CD4-positive, CD25-positive, alpha-beta regulatory T cell (primary cell): ENCODE measurements around the gene KCNIP1. TPM values are rescaled to one million over a fixed set of nuclear protein-coding genes. Genes with fewer than 3 reads are reported as not detected.

ENCODE experiments used
- ATAC-seq, 2 donors: fragments of 150-1000 bp; cut with Tn5 transposase; one replicate each; pipeline ENCODE4 v1.10.0; 2021; ENCODE audit warnings: low read depth in 2 of 2, moderate number of reproducible peaks in 2 of 2, moderate library complexity in 1 of 2
- DNase-seq, 3 donors: peaks; one replicate each; pipeline versions ENCODE4 v3.0.0 to v3.0.0-alpha.2; 2012 to 2022; ENCODE audit warnings: mixed read lengths in 1 of 3
- H3K27ac ChIP-seq: one replicate; pipeline ENCODE4 v1.7.0; 2013; ENCODE audit warnings: mild to moderate bottlenecking, low read length; ENCODE audit not compliant: insufficient read depth, poor library complexity, severe bottlenecking
- H3K27me3 ChIP-seq: one replicate; pipeline ENCODE4 v1.7.0; 2013; ENCODE audit warnings: low read length; ENCODE audit not compliant: control insufficient read depth, insufficient read depth
- H3K36me3 ChIP-seq: one replicate; pipeline ENCODE4 v1.7.0; 2013; ENCODE audit warnings: mild to moderate bottlenecking, low read length, moderate library complexity; ENCODE audit not compliant: control insufficient read depth, insufficient read depth
- H3K4me1 ChIP-seq: 2 replicates; pipeline ENCODE4 v1.7.0; 2013; ENCODE audit warnings: mild to moderate bottlenecking, low read length; ENCODE audit not compliant: insufficient read depth, control insufficient read depth, poor library complexity, severe bottlenecking
- H3K4me3 ChIP-seq: one replicate; pipeline ENCODE4 v1.7.0; 2013; ENCODE audit warnings: low read depth, mild to moderate bottlenecking, low read length, moderate library complexity
- H3K9me3 ChIP-seq, 2 experiments: 1 replicate in 1 of 2; 2 replicates in 1 of 2; pipeline ENCODE4 v1.7.0; 2013; ENCODE audit warnings: low read length in 2 of 2, mild to moderate bottlenecking in 1 of 2, moderate library complexity in 1 of 2; ENCODE audit not compliant: control insufficient read depth in 2 of 2
- H3K27ac Mint-ChIP-seq, 3 donors: one replicate each; pipeline ENCODE4 v1.8.0; 2020 to 2022; ENCODE audit warnings: mild to moderate bottlenecking in 3 of 3, mixed read lengths in 3 of 3, moderate library complexity in 2 of 3
- H3K27me3 Mint-ChIP-seq: one replicate; pipeline ENCODE4 v1.8.0; 2022; ENCODE audit warnings: mild to moderate bottlenecking, mixed read lengths
- H3K36me3 Mint-ChIP-seq: one replicate; pipeline ENCODE4 v1.8.0; 2020; ENCODE audit warnings: mixed read lengths
- H3K4me1 Mint-ChIP-seq, 4 donors: one replicate each; pipeline ENCODE4 v1.8.0; 2020 to 2022; ENCODE audit warnings: mixed read lengths in 4 of 4, mild to moderate bottlenecking in 1 of 4
- H3K4me3 Mint-ChIP-seq, 4 donors: one replicate each; pipeline ENCODE4 v1.8.0; 2020 to 2022; ENCODE audit warnings: mild to moderate bottlenecking in 4 of 4, mixed read lengths in 4 of 4, moderate library complexity in 3 of 4
- H3K9me3 Mint-ChIP-seq, 7 donors: one replicate each; pipeline ENCODE4 v1.8.0; 2020 to 2022; ENCODE audit warnings: mixed read lengths in 7 of 7, mild to moderate bottlenecking in 3 of 7, moderate library complexity in 2 of 7
- polyA plus RNA-seq, 4 donors: library from polyadenylated mRNA; unstranded; fragments of 300-500 nt; fragmentation: Illumina TruSeq; gene quantifications; one replicate each; pipeline ENCODE4 v1.2.3, GENCODE V29; 2021
- total RNA-seq: library from RNA; stranded (reverse); gene quantifications from one replicate; pipeline ENCODE4 v1.2.3, GENCODE V29; 2022

The KCNIP1 gene
- total and polyA plus RNA-seq, 5 donors from 2014 or later: not detected

DNA sequence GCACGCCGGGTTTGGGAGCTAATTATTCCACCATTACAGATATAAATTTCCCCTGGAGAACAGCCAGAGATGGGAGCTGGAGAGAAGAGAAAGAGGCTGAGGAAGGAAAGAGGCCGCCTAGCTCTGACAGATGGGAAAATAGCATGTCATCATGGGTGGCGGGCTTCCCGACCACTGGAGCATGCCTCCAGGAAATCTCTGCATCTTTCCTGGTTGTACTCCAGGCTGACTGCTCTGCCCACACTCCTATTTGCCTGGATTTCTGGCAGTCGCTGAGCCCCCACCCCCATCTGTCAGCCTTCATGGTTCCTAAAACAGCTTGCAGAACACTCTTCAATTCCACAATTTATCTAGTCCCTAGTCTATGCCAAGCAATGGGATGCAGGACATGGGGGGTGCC is 265.4 kb downstream of the KCNIP1 start:
- H3K36me3 ChIP-seq: no peaks in the 10 kb centered on the region
- Mint-ChIP-seq H3K27me3 (peaks cover 6% of the 10 kb centered on the region), H3K36me3 (no peaks in the 10 kb centered on the region), H3K27ac (no peak overlapping the region), H3K9me3 (peaks cover 0 to 2% (median 0%) of the 10 kb centered on the region in 7 donors), H3K4me1 (no peaks in the 10 kb centered on the region), H3K4me3 (no peak overlapping the region)
- H3K27ac ChIP-seq: no peak overlapping the region
- DNase-seq (no peak), ATAC-seq (no peak)
- no peaks in the 10 kb centered on the region for H3K4me1 ChIP-seq
- no peaks in the 10 kb centered on the region for H3K9me3 ChIP-seq
- H3K27me3 ChIP-seq: no peaks in the 10 kb centered on the region
- no peak overlapping the region for H3K4me3 ChIP-seq

DNA sequence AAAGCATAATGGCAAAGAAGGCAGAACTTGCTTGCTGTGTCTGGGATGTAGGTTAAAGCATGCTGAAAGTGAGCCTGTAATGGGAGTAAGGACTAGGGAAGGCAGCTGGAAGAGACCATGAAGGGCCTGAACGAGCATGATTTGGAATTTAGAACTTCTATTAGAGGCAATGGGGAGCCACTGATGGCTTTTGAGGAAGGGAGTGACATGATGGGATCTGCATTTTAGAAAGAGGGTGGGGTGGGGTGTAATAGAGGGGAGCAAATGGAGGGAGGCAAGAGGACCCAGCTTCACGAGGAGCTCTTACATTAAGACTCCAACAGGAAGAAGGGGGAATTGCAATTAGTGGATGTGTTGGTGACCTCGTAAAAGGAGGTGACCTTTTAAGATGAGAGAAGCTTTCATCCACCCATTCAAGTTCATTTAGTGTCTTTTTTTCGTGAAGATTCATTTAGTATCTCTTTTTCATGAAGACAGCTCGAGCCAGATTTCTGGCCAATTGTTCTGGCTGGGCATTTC is 266.1 kb downstream of the KCNIP1 start:
- Mint-ChIP-seq H3K27ac (no peak overlapping the region), H3K9me3 (peaks cover 0 to 2% (median 0%) of the 10 kb centered on the region in 7 donors), H3K4me1 (no peaks in the 10 kb centered on the region), H3K36me3 (no peaks in the 10 kb centered on the region), H3K4me3 (no peak overlapping the region), H3K27me3 (peaks cover 6% of the 10 kb centered on the region)
- H3K4me3 ChIP-seq: no peak overlapping the region
- no peaks in the 10 kb centered on the region for H3K4me1 ChIP-seq
- no peak overlapping the region for H3K27ac ChIP-seq
- DNase-seq: no peak
- H3K9me3 ChIP-seq: no peaks in the 10 kb centered on the region
- H3K27me3 ChIP-seq: no peaks in the 10 kb centered on the region
- no peaks in the 10 kb centered on the region for H3K36me3 ChIP-seq
- ATAC-seq: no peak

DNA sequence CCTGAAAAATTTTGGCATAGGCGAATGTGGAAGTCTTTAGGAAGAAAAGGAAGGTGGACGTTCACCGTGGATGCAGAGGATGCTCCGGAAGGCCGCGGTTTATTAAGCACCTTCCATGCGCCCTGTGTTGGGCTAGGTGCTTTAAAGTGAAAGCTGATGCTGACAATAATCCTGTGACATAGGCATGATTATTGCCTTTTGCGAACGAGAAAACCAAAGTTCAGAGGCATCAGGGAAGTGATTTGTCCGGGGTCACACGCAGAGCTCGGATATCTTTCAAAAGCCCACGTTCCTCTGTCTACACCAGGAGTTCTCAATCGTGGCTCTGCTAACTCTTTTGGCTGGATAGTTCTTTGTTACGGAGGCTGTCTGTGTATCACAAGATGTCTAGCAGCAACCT is 267.7 kb downstream of the KCNIP1 start:
- no peak overlapping the region for H3K27ac ChIP-seq
- H3K4me1 ChIP-seq: no peaks in the 10 kb centered on the region
- ATAC-seq (no peak), DNase-seq (no peak)
- Mint-ChIP-seq H3K4me1 (no peaks in the 10 kb centered on the region), H3K27ac (no peak overlapping the region), H3K4me3 (no peak overlapping the region), H3K36me3 (no peaks in the 10 kb centered on the region), H3K27me3 (peaks cover 6% of the 10 kb centered on the region), H3K9me3 (peaks cover 0 to 2% (median 0%) of the 10 kb centered on the region in 7 donors)
- no peaks in the 10 kb centered on the region for H3K27me3 ChIP-seq
- H3K9me3 ChIP-seq: no peaks in the 10 kb centered on the region
- H3K4me3 ChIP-seq: no peak overlapping the region
- no peaks in the 10 kb centered on the region for H3K36me3 ChIP-seq

DNA sequence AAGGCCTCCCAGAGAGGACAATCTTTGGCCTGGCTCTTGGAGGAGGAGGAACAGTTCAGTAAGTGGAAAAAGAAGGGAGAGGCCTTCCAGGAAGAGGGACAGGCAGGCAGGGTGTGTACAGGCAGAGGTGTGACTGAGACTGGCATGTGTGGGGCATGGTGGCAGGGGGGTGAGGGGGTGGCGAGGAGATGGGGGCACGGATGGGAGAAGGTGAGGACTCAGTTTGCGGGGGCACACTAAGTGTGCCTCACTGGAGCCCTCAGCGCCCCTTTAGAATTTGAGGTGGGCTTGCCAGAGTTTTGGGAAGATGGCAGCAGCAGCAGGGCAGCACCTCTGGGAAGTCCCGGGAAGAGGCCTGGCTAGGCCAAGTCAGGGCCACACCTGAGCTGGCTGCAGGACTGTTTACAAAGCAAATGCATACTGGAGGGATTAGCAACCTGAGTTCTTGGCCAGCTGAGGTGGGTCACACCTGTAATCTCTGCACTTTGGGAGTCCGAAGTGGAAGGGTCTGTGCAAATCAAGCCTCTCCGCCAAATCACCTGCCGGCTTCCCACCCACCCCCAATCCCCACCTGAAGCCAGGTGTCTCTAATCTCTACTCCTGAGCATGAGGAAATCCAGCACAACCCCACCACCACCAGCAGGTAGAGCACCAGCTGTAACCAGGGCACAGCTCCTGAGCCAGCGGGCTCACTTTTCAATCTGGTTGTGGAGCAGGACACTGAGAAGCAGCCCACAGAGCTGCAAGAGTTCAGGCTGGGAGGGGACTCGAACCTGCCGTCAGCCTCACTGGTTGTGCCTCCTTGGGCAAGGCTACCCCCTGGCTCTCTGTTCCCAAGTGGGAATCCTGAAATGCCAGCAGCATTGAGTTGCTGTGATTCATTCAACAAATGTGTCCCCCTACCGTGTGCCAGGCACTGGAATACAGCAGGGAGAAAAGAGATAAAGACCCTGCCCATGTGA is 269.5 kb downstream of the KCNIP1 start:
- Histone ChIP-seq H3K36me3 (no peaks in the 10 kb centered on the region), H3K4me3 (no peak overlapping the region), H3K4me1 (no peaks in the 10 kb centered on the region), H3K27me3 (no peaks in the 10 kb centered on the region), H3K9me3 (no peaks in the 10 kb centered on the region), H3K27ac (no peak overlapping the region)
- ATAC-seq: no peak
- H3K9me3 Mint-ChIP-seq: peaks cover 0 to 2% (median 0%) of the 10 kb centered on the region in 7 donors
- H3K4me3 Mint-ChIP-seq: no peak overlapping the region
- peaks cover 6% of the 10 kb centered on the region for H3K27me3 Mint-ChIP-seq
- no peaks in the 10 kb centered on the region for H3K4me1 Mint-ChIP-seq
- no peak for DNase-seq
- H3K36me3 Mint-ChIP-seq: no peaks in the 10 kb centered on the region
- no peak overlapping the region for H3K27ac Mint-ChIP-seq

DNA sequence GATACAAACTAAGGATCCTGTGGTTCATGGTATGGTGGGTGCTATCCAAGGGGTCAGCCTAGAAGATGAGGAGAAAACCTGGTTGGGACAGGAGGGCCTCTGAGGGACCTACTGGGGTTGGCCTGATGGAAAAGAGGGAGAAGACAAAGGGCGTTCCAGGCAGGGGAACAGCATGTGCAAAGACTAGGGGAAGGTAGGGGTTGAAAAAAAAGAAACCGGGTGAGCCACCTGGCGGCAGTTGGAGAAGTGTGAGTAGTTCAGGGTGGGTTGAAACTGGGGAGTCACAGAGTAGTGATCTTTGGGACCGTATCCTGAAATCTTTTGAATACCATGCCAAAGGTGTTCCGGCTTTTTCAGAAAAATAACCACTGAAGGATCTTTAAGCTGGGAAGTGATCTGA is 271.0 kb downstream of the KCNIP1 start:
- Mint-ChIP-seq H3K36me3 (no peaks in the 10 kb centered on the region), H3K4me1 (no peaks in the 10 kb centered on the region), H3K27ac (no peak overlapping the region), H3K4me3 (no peak overlapping the region), H3K9me3 (peaks cover 0 to 2% (median 0%) of the 10 kb centered on the region in 7 donors), H3K27me3 (peaks cover 2% of the 10 kb centered on the region)
- no peaks in the 10 kb centered on the region for H3K27me3 ChIP-seq
- no peaks in the 10 kb centered on the region for H3K9me3 ChIP-seq
- H3K27ac ChIP-seq: no peak overlapping the region
- ATAC-seq: no peak
- DNase-seq: no peak
- no peak overlapping the region for H3K4me3 ChIP-seq
- no peaks in the 10 kb centered on the region for H3K36me3 ChIP-seq
- H3K4me1 ChIP-seq: no peaks in the 10 kb centered on the region

DNA sequence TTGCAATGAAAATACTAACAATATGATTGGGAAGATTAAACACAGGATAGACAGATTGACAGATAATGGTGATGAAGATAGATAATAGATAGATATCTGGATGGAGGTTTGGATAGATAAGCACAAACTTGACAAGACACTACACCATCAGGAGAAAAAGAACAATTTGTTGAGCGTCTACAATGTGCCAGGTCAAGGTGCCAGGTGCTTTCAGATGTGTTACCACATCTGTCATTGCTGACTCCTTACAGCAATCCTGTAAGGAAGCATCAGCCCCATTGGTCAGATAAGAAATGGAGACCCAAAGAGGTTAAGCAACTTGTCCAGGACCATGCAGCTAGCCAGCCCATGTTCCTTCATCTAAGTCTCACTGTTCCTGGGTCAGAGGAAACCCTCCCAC is 278.1 kb downstream of the KCNIP1 start:
- H3K9me3 Mint-ChIP-seq: no peaks in the 10 kb centered on the region
- H3K36me3 Mint-ChIP-seq: no peaks in the 10 kb centered on the region
- Histone ChIP-seq H3K27me3 (no peaks in the 10 kb centered on the region), H3K4me3 (no peak overlapping the region), H3K4me1 (no peaks in the 10 kb centered on the region), H3K9me3 (no peaks in the 10 kb centered on the region), H3K27ac (no peak overlapping the region), H3K36me3 (no peaks in the 10 kb centered on the region)
- H3K4me1 Mint-ChIP-seq: no peaks in the 10 kb centered on the region
- H3K27ac Mint-ChIP-seq: no peak overlapping the region
- H3K4me3 Mint-ChIP-seq: no peak overlapping the region
- DNase-seq (no peak), ATAC-seq (no peak)
- peaks cover 5% of the 10 kb centered on the region for H3K27me3 Mint-ChIP-seq

DNA sequence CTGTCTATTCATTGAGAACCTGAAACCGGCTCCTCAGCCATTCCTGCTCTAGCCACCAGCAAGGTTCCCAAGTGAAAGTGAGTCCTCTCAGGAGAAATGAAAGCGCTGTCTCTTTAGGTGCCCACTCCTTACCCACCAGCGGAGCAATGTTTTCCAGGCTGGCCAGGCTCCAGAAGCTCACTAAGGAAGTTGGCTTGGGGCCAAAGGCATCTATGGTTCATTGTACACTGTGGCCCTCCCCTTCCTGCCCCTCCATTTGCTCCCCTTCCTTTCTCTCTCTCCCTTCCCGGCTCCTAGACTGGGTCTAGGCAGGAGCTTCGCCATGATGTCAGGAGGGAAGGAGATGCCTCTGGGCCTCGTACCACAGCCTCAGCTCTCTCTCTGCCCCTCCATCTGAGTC is 278.6 kb downstream of the KCNIP1 start:
- no peak for DNase-seq
- H3K27me3 Mint-ChIP-seq: peaks cover 5% of the 10 kb centered on the region
- Histone ChIP-seq H3K27me3 (no peaks in the 10 kb centered on the region), H3K36me3 (no peaks in the 10 kb centered on the region), H3K9me3 (no peaks in the 10 kb centered on the region), H3K27ac (no peak overlapping the region), H3K4me1 (no peaks in the 10 kb centered on the region), H3K4me3 (no peak overlapping the region)
- no peak overlapping the region for H3K4me3 Mint-ChIP-seq
- no peak for ATAC-seq
- H3K4me1 Mint-ChIP-seq: no peaks in the 10 kb centered on the region
- no peak overlapping the region for H3K27ac Mint-ChIP-seq
- H3K36me3 Mint-ChIP-seq: no peaks in the 10 kb centered on the region
- H3K9me3 Mint-ChIP-seq: no peaks in the 10 kb centered on the region
